ENCODE data around the gene MCM10. TPM values are rescaled to one million over a fixed set of nuclear protein-coding genes. Genes with fewer than 3 reads are reported as not detected.

MCM10 gene
- total and polyA plus RNA-seq, 2 of the 8 experiments (the other 6 are each of a cell fraction or from before 2014, with no cell fraction given): 9.8 to 60.3 TPM

GRCh38 chr10:13225601-13226000 is 64.2 kb downstream of the MCM10 start:
- Histone ChIP-seq H2BK20ac (ENCODE audit: low read length) (no peak overlapping the region), H3K23ac (ENCODE audit: insufficient read length) (no peak overlapping the region), H3K4me2 (ENCODE audit: insufficient read depth in 1 of 2, low read depth in 2 of 2, low read length in 2 of 2) (no peak overlapping the region), H3K56ac (replicated peaks; ENCODE audit: insufficient read length, low read depth, low read length) (no peak overlapping the region), H4K8ac (ENCODE audit: extremely low read depth, insufficient read depth, low read length) (no peak overlapping the region), H3K4me3 (ENCODE audit: extremely low read depth in 1 of 4, insufficient read depth in 2 of 4, low read depth in 3 of 4, low read length in 4 of 4) (no peak overlapping the region), H3K79me1 (ENCODE audit: low read depth, low read length) (no peaks in the 10 kb centered on the region; the same call in 1 of the 2 replicates), H2AFZ (ENCODE audit: low read length) (no peak overlapping the region), H3K14ac (ENCODE audit: insufficient read length) (no peak overlapping the region), H4K5ac (ENCODE audit: insufficient read length, low read depth, low read length) (no peak overlapping the region), H2BK5ac (ENCODE audit: low read depth, low read length) (no peak overlapping the region), H3K9me3 (ENCODE audit: insufficient read depth in 2 of 2, low read depth in 1 of 2, low read length in 1 of 2) (no peaks in the 10 kb centered on the region), H2BK120ac (replicated peaks; ENCODE audit: low read depth, low read length) (no peak overlapping the region), H3K4ac (replicated peaks; ENCODE audit: insufficient read length, low read depth, low read length) (no peak overlapping the region), H3K27ac (ENCODE audit: low read depth, low read length) (no peak overlapping the region), H3K36me3 (ENCODE audit: control insufficient read depth in 2 of 4, insufficient read depth in 4 of 4, low read length in 3 of 4) (no peaks in the 10 kb centered on the region), H3K27me3 (replicated peaks in 1 of 4; ENCODE audit: control insufficient read depth in 3 of 4, extremely low read depth in 1 of 4, insufficient read depth in 3 of 4, low read length in 3 of 4) (no peaks in the 10 kb centered on the region), H4K91ac (replicated peaks; ENCODE audit: insufficient read length, low read length) (no peak overlapping the region), H3K18ac (ENCODE audit: extremely low read depth, low read length) (no peak overlapping the region), H3K79me2 (ENCODE audit: control insufficient read depth in 1 of 2, insufficient read depth in 2 of 2, low read length in 2 of 2) (no peaks in the 10 kb centered on the region), H2AK5ac (ENCODE audit: low read depth, low read length) (no peak overlapping the region), H2BK12ac (ENCODE audit: low read depth, low read length) (no peak overlapping the region), H3K4me1 (replicated peaks in 1 of 4; ENCODE audit: control insufficient read depth in 3 of 4, insufficient read depth in 4 of 4, low read length in 3 of 4) (peaks cover 0 to 2% (median 0%) of the 10 kb centered on the region in 4 experiments; a peak in 2 of 7 replicates), H3K23me2 (ENCODE audit: low read depth, low read length) (no peaks in the 10 kb centered on the region), H2BK15ac (ENCODE audit: low read length) (no peak overlapping the region), H3K9ac (replicated peaks in 1 of 4; ENCODE audit: extremely low read depth in 1 of 4, low read depth in 3 of 4, low read length in 3 of 4) (no peak overlapping the region), H4K20me1 (replicated peaks in 1 of 2; ENCODE audit: control insufficient read depth in 1 of 2, insufficient read depth in 2 of 2, low read length in 2 of 2) (no peaks in the 10 kb centered on the region)
- no peak for FAIRE-seq
- WGBS, 2 experiments (ENCODE audit: extremely low coverage in 1 of 2, insufficient coverage in 1 of 2, insufficient read length in 1 of 2, insufficient replicate concordance in 2 of 2, low coverage in 1 of 2, low lambda C conversion rate in 2 of 2, missing lambda C conversion rate in 1 of 2): 92% methylated on average over 8 of the region's 8 CpGs; no CpG with 5 or more reads in 1 of the 2 experiments
- ChIA-PET POLR2A (ENCODE audit: partially characterized antibody) (interaction anchor here (0.8 to 1.7 kb wide), 2 partner anchors 11 to 12 kb away, joined by 4 read pairs; no protein-coding TSS in a partner anchor), CTCF (ENCODE audit: partially characterized antibody) (interaction anchor here (1.3 to 1.8 kb wide), 2 partner anchors 77 to 443 kb away, joined by 4 to 6 read pairs; no protein-coding TSS in a partner anchor)
- no peak for TF ChIP-seq TBP (IDR thresholded peaks at IDR 0.05; ENCODE audit: low read depth, low read length)
- DNase-seq (ENCODE audit: low read depth in 1 of 2, low spot score in 2 of 2): no peak

Measured in H1 (cell line).